GM18505 (cell line): ENCODE data around the gene COX17.

Source experiments
- ATAC-seq: cut with Tn5 transposase; IDR thresholded peaks from one replicate; pipeline ENCODE4 v1.9.1; 2021; ENCODE audit not compliant: unreplicated experiment
- POLR2A ChIP-seq: IDR thresholded peaks from 4 replicates; pipeline ENCODE4 v1.6.1; 2011; ENCODE audit warnings: borderline replicate concordance; ENCODE audit not compliant: insufficient read depth, insufficient read length; ENCODE audit errors: extremely low read depth

The COX17 gene

GRCh38 chr3:119676771-119677640 is at the start of gene COX17:
COX17 (minus strand) TSS chr3:119677406; CDS start chr3:119677310, 96 bp downstream.
- TF ChIP-seq POLR2A, result peak; percentile 69
- peak; percentile 88 for ATAC-seq

- no peak for ATAC-seq
- TF ChIP-seq POLR2A, result no peak
Observed at GRCh38 chr3:119726909-119727308, 49.7 kb upstream of the COX17 start.

GRCh38 chr3:119723022-119723421 is 45.8 kb upstream of the COX17 start:
- no peak for ATAC-seq
- TF ChIP-seq POLR2A, result no peak

GRCh38 chr3:119717520-119717919 is 40.3 kb upstream of the COX17 start:
- ATAC-seq, result no peak
- TF ChIP-seq POLR2A, result no peak

GRCh38 chr3:119716998-119717397 is 39.8 kb upstream of the COX17 start:
- ATAC-seq, result no peak
- no peak for TF ChIP-seq POLR2A

- no peak for TF ChIP-seq POLR2A
- ATAC-seq, result no peak
Observed at GRCh38 chr3:119715105-119715504, 37.9 kb upstream of the COX17 start.

GRCh38 chr3:119703820-119704531 is 26.8 kb upstream of the COX17 start:
- no peak for TF ChIP-seq POLR2A
- no peak for ATAC-seq

GRCh38 chr3:119702530-119703527 is 25.6 kb upstream of the COX17 start, which contains the start of gene CFAP91:
CFAP91 (plus strand) TSS chr3:119703022; CDS start chr3:119703099, 77 bp downstream.
- peak; percentile 92 for ATAC-seq
- TF ChIP-seq POLR2A, result peak; percentile 35

GRCh38 chr3:119700920-119701734 is 23.9 kb upstream of the COX17 start:
- TF ChIP-seq POLR2A, result no peak
- ATAC-seq, result no peak

GRCh38 chr3:119700269-119700919 is 23.2 kb upstream of the COX17 start:
- ATAC-seq, result peak; percentile 36
- TF ChIP-seq POLR2A, result no peak

- peak; percentile 57 for ATAC-seq
- TF ChIP-seq POLR2A, result no peak
Observed at GRCh38 chr3:119697394-119697793, 20.2 kb upstream of the COX17 start.

GRCh38 chr3:119695480-119695879 is 18.3 kb upstream of the COX17 start:
- ATAC-seq, result no peak
- no peak for TF ChIP-seq POLR2A

GRCh38 chr3:119690043-119690656 is 12.9 kb upstream of the COX17 start:
- ATAC-seq, result no peak
- TF ChIP-seq POLR2A, result no peak
